GM12801 (cell line): ENCODE measurements around the gene CDT1.

ENCODE experiments used
- TF ChIP-seq, protein P1 (sequence below): IDR thresholded peaks from one replicate; pipeline ENCODE4 v1.5.1; 2011; ENCODE audit warnings: control low read depth; ENCODE audit not compliant: insufficient read length; ENCODE audit errors: extremely low read depth

The CDT1 gene

DNA sequence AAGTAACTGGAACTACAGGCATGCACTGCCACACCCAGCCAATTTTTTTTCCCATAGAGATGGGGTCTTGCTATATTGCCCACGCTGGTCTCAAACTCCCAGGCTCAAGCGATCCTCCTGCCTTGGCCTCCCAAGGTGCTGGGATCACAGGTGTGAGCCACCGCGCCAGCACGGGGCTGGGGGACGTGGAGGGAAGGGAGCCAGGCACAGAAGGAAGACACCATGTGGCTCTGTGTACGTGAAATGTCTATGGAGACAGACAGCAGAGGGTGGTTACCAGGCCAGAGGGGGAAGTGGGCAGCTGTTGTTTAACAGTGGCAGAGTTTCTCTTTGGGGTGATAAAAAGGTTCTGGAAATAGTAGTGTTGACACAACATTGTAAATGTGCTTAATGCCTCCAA, 14.0 kb upstream of the CDT1 start:
- TF ChIP-seq, protein P1, sequence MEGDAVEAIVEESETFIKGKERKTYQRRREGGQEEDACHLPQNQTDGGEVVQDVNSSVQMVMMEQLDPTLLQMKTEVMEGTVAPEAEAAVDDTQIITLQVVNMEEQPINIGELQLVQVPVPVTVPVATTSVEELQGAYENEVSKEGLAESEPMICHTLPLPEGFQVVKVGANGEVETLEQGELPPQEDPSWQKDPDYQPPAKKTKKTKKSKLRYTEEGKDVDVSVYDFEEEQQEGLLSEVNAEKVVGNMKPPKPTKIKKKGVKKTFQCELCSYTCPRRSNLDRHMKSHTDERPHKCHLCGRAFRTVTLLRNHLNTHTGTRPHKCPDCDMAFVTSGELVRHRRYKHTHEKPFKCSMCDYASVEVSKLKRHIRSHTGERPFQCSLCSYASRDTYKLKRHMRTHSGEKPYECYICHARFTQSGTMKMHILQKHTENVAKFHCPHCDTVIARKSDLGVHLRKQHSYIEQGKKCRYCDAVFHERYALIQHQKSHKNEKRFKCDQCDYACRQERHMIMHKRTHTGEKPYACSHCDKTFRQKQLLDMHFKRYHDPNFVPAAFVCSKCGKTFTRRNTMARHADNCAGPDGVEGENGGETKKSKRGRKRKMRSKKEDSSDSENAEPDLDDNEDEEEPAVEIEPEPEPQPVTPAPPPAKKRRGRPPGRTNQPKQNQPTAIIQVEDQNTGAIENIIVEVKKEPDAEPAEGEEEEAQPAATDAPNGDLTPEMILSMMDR: no peak

DNA sequence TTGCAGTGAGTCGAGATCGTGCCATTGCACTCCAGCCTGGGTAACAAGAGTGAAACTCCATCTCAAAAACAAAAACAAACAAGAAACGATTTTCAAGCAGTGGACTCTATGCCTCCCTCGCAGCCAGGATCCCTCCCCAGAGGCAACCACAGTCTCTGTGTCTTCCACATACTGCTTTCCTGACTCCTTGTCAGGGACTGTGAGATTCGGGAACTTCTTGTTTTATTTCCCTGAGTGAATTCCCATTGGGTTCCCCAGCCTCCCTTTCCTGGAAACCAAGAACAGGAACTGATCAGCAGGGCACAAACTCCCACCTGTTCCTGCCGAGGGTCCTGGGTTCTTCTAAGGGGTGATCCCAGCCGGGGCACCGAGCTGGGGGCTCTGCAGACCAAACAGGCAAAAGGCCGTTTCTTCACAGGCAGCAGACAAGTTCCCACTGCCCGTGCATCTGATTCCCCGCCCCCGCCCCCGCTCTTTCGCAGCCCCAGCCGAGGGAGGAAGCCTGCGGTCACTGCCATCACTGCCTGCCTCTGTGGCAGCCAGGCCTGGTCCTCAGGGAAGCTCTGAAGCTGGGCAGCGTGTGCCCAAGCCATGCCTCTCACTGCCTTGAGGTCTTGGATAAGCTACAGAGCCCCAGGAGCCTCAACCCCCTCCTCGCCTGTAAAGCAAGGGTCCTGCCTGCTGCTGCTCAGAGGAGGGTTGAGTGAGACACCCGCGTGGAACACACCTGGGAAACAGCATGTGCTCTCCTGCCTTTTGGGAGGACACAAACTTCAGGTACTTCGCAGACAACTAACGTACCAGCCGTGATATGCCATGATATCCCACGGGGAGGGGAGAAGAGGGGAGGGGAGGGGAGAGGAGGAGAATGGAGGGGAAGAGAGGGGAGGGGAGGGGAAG, 13.0 kb upstream of the CDT1 start:
- TF ChIP-seq, protein P1: no peak

DNA sequence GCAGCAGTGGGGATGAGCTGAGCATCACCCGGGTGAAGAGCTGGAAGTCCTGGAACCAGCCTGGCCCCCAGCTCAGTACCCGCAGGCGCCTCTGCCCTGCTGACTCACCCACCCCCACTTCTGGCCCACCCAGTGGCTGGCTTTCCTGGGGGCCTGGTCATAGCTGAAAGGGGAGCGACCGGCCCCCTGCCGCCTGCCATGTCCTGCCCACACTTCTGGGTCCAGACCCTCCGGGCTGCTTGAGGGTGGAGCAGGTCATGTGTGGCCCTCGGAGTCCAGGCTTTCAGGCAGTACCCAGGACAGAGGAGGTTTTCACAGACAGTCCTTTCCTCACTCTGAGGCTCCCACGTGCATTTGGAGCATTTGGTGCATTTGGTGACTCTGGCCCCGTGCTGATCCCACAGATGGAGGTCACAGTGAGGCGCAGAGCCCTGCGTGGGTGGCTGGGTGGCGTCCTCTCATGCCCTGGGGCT, 11.5 kb upstream of the CDT1 start:
- TF ChIP-seq, protein P1: no peak

DNA sequence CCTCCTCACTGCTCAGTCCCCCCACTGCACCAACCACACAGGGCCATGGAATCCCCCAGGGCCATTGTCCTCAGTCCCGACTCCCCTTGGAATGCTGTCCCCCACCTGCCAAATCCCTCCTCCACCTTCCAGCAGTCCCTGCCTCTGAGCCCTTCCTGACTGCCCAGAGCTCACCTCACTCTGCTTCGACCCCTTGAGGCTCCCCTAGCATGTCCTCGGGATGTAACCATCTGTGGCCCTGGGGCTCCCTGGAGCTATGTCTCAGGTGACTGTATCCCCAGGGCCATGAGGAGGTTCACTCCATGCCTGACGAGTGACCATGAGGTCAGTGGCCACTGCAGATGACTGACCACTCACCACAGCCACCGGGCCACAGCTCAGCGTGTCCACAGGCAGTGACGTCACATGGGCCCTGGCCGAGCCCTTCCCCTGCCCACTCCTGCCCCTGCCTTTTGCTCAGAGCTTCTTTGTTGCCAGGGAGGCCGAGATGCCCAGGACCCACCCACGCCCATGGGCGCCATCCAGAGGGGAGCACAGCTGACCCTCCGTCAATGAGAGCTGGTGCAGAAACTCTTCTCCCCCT, 10.8 kb upstream of the CDT1 start:
- TF ChIP-seq, protein P1: no peak

DNA sequence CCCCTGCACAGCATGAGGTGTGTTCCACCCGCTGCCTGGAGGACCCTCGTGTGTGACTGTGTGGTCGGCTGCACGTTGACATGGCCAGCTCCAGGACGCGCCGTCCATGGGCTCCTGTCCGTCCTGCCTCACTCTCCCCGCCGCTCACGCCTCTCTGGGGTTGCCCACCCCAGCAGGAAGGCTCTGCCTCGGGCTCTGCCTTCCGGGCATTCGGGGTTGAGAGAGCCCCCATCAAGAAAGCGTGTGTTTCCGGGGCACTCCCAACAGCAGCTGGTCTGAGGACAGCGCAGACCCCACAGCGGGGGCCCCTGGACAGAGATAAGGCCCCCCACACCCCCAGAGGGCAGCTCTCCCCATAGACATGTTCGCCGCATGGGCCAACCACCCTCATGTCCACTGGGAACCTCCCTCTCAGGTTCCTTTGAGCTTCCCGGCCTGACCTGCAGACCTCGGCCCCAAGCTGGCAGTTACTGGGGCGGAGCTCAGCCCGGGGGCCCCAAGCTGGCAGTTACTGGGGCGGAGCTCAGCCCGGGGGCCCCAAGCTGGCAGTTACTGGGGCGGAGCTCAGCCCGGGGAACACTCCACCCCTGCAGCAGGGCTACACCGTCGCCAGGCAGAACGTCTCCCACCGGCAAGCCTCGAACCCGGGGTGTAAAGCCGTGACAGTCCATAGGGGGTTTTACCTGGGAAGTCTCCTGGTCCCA, 10.2 kb upstream of the CDT1 start:
- TF ChIP-seq, protein P1: no peak

DNA sequence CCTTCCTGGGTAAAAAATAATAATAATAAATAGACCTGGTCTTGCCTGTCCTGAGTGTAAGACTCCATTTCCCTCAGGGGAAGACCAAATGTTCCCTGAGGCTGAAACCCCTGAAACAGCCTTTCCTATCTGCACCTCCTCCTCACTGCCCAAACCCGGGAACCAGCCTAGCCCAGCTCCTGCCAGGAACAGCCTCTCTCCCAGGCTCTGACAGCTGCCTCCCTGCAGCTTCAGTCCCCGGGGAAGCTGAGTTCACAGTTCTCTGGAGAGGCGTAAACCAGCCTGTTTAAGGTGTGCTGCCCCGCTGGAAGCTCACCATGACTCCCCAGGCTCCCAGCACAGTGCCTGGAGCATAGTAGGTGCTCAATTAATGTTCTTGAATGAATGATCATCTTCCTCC, 7.3 kb upstream of the CDT1 start:
- TF ChIP-seq, protein P1: no peak

DNA sequence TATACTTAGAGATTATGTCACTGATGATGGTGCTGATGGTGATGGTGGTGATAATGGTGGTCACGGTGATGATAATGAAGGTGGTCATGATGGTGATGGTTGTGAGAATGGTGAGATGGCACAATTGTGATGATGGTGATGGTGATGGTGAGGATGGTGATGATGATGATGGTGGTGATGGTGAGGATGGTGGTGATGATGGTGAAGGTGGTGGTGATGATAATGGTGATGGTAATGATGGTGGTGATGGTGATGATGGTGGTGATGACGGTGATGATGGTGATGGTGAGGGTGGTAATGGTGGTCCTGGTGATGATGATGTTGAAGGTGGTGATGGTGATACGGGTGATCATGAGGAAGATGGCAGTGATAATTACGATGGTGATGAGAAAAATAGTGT, 5.5 kb upstream of the CDT1 start:
- TF ChIP-seq, protein P1: no peak
